HG03520 (cell line): Measurements from ENCODE around the gene PGC.

ENCODE experiments used
- ATAC-seq: cut with Tn5 transposase; IDR thresholded peaks from one replicate; pipeline ENCODE4 v1.9.1; 2021; ENCODE audit warnings: mild to moderate bottlenecking, moderate library complexity; ENCODE audit not compliant: unreplicated experiment

PGC gene

DNA sequence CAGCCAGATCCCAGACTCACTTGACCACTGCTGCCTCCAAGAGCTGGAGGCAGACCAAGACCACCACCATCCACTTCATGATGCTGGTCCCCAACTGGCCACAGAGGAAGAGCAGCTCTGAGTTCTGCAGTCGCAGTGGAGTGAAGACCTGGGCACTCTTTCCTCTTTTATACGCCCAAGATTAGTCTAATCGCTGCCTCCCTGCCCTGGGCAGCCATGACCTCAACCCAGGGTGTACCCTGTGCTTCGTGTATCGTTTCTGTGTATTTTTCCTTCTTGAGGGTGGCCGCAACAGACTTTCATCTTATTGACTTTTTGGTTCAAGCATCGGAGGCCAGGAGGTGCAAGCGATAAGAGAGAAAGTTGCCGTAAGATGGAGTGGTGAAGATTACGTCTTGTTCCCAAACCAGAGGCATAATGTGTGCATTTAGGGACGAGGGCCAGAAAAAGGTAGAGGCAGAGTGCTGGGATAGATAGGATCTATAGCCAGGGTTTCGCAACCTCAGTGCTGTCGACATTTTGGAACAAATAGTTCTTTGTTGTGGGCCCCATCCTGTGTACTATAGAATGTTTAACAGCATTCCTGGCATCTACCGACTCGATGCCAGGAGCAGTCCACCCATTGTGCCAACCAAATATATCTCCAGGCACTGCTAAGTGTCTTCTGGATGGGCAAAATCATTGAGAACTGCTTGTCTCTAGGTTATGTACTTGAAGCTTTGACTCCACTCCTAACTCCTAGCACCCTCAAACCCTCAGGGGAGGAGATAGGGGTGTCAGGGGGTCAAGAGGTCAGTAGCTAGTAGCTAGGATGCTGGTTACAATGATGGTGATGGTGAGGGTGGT is at the start of gene PGC:
Gene PGC, minus strand, starts transcription at position 142 of the 846 bp plus-strand sequence. Its CDS starts 63 bp downstream, at position 79.
- no peak for ATAC-seq

DNA sequence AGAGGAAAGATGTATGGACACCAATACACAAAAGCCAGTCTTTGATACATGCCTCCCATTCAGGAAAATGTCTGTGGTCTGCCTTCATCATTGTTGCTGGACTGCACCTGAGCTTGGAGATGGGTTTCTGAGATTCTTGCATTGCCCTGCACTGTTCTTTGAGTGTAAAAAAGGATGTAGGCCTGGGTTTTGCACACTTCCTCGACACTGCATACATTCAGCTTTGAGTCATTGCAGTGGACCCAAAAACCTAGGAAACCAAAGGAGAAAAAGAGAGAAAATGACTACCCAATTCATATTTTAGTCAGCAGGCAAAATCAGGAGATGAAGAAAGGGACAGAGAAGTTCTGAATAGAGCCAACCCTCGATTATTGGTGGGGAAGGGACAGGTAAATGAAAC is 49.3 kb upstream of the PGC start:
- ATAC-seq: no peak

- no peak for ATAC-seq
These were observed 44.8 kb upstream of the PGC start for GRCh38 chr6:41791984-41792383.

GRCh38 chr6:41791305-41791704 is 44.1 kb upstream of the PGC start:
- ATAC-seq: no peak

GRCh38 chr6:41790045-41790444 is 42.8 kb upstream of the PGC start:
- no peak for ATAC-seq

GRCh38 chr6:41789390-41789724 is 42.2 kb upstream of the PGC start:
- ATAC-seq: no peak

DNA sequence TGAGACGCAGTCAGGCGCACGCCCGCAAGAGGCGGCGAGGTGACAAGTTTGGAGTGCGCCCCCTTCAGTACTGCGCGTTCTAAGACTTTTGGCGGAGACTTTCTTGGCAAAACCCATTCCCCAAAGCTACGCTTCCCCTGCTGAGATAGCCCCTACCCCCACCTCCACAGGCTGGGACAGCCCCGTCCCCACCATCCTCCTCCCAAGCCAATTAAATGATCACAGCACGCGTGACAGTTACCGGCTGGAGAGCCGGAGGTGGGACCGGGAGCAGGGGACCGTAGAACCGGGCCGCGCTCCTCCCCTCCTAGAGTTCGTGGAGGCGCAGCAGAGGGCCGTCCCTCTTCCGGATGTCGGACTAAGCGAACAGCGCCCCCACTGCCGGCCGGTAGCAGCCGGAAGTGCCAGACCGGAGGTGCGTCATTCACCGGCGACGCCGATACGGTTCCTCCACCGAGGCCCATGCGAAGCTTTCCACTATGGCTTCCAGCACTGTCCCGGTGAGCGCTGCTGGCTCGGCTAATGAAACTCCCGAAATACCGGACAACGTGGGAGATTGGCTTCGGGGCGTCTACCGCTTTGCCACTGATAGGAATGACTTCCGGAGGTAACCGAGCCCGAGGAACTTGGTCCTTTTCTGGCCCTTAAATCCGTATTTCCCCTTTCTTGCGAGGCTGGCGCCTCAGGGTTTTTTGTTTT is 40.2 kb upstream of the PGC start, which contains the start of gene TOMM6:
Gene TOMM6, plus strand, starts transcription at position 476 of the 699 bp plus-strand sequence. Its CDS starts 4 bp downstream, at position 480.
- ATAC-seq: peak; percentile 69

GRCh38 chr6:41786451-41787218 is 39.4 kb upstream of the PGC start:
- peak; percentile 47 for ATAC-seq

DNA sequence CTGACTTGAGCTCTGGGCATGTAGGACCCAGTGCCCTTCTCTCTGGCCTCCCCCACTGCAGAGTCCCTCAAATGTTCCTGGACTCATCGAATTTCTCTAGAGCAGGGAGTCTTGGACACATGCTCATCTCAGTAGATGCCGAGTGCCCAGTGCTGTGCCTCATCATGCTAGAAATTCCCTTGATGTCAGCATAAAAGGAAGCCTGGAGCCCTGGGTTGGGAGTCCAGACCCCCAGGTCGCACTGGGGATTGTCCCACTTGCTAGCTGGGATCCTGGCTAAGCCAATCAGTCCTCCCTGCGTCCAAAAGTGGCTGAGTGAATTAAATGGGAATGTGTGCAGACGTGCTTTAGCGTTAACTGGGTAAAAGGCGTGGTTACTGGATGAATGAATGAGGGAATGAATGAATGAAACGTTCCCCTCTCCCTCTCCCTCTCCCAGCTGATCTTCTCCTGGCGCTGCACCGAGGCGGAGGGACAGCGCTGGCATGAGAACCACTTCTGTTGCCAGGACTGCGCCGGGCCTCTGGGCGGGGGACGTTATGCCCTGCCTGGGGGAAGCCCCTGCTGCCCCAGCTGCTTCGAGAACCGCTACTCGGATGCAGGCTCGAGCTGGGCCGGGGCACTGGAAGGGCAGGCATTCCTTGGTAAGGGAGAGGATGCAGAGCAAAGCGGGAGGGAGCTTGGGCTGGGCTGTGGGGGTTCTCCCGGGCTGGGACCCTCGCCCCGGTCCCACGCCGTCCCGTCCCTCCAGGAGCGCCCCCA is 38.7 kb upstream of the PGC start:
- ATAC-seq: no peak

GRCh38 chr6:41785254-41785653 is 38.1 kb upstream of the PGC start:
- ATAC-seq: no peak

- ATAC-seq: no peak
These were observed 37.5 kb upstream of the PGC start for GRCh38 chr6:41784581-41785171.

GRCh38 chr6:41783106-41783780 is 36.0 kb upstream of the PGC start:
- ATAC-seq: no peak

DNA sequence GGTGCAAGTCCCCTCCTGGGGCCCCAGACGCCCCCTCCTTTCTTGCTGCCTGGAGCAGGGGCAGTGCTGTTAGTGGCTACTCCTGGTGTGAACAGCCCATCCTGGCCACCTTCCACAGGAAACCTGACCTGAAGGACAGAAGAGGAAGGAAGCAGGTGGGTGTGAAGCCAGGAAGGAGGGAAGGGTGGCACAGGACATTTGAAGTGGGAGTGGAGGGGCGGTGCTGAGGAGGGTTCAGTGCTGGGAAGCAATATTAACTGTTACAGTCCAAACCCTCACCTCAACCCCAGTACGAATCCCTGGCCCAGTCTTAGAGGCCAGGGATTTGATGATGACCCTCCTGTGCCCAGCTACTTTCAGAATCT is 34.2 kb upstream of the PGC start:
- ATAC-seq: no peak

DNA sequence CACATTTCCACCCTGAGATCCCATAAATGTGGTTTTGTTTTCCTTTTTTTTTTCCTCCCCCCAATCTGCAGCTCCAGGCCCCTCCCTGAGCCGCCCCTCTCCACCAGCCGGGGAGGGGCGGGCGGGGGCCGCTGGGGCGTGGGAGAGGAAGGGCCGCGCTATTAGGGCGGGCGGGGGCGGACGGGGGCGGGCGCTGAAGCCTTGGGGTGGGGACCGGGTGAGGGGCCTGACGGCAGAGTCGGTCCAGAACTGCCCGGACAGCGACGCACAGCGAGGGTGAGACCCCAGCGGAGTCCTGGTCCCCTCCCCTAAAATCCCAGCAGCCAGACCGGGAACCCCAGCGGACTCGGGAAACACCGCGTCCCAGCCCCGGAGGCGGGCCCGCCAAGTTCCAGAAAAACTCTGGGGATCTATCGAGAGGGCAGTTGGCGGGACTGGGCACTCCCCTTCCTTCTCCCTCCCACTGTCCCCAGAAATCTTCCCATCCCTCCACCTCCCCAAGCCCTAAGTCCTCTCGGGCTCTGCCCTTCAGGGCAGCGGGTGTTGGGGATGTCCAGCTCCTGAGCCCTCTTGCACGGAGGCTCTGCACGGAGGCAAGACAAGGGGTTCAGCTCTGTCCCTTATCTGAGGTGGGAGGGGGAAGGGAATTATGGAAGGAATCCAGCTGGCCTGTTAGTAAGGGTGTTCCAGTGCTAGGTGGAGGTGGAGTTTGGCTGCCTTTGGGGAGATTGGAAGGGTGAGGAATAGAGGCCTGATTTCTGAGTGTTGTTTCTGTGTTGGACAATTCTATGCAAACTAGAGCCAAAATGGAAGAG is 33.6 kb upstream of the PGC start, which contains the start of gene PRICKLE4:
Gene PRICKLE4, plus strand, starts transcription at position 232 of the 815 bp plus-strand sequence. CDS start 2,692 bp downstream, outside the sequence.
- no peak for ATAC-seq

GRCh38 chr6:41779788-41780550 is 32.8 kb upstream of the PGC start, which contains the start of gene FRS3:
Gene FRS3 (minus strand): TSS chr6:41779900. CDS start chr6:41776987, 2,913 bp downstream.
- ATAC-seq: peak; percentile 86

GRCh38 chr6:41779336-41779735 is 32.1 kb upstream of the PGC start:
- peak; percentile 2 for ATAC-seq

- no peak for ATAC-seq
These were observed 31.7 kb upstream of the PGC start for GRCh38 chr6:41778895-41779294.
